Astrocyte of the spinal cord (primary cell): ENCODE data around the gene CNTD1.

Experiments used
- DNase-seq: peaks from one replicate; pipeline ENCODE4 v3.0.0; 2011; ENCODE audit warnings: low read depth, low spot score
- H3K4me3 ChIP-seq: 2 replicates; pipeline ENCODE4 v1.5.1; 2011; ENCODE audit warnings: low read depth, mild to moderate bottlenecking, low read length, moderate library complexity
- in situ Hi-C: cut with HindIII; loops from 2 replicates; pipeline ENCODE4 v1.10.0; 2017; ENCODE audit warnings: low sequenced_read_pairs
- TF ChIP-seq, protein P1 (sequence below): IDR thresholded peaks from 2 replicates; pipeline ENCODE4 v1.5.1; 2012; ENCODE audit warnings: low read depth, mild to moderate bottlenecking, low read length, inconsistent platforms

The CNTD1 gene

GRCh38 chr17:42833767-42834422 lies 35.2 kb downstream of the CNTD1 start:
- TF ChIP-seq, protein P1, sequence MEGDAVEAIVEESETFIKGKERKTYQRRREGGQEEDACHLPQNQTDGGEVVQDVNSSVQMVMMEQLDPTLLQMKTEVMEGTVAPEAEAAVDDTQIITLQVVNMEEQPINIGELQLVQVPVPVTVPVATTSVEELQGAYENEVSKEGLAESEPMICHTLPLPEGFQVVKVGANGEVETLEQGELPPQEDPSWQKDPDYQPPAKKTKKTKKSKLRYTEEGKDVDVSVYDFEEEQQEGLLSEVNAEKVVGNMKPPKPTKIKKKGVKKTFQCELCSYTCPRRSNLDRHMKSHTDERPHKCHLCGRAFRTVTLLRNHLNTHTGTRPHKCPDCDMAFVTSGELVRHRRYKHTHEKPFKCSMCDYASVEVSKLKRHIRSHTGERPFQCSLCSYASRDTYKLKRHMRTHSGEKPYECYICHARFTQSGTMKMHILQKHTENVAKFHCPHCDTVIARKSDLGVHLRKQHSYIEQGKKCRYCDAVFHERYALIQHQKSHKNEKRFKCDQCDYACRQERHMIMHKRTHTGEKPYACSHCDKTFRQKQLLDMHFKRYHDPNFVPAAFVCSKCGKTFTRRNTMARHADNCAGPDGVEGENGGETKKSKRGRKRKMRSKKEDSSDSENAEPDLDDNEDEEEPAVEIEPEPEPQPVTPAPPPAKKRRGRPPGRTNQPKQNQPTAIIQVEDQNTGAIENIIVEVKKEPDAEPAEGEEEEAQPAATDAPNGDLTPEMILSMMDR, result no peak
- no peak for DNase-seq
- H3K4me3 ChIP-seq, result peak overlapping the region; percentile 100
- in situ Hi-C loops, result no loop called here

GRCh38 chr17:42835732-42836131 lies 37.1 kb downstream of the CNTD1 start:
- H3K4me3 ChIP-seq, result no peak overlapping the region
- in situ Hi-C loops, result no loop called here
- DNase-seq, result no peak
- TF ChIP-seq, protein P1, result no peak

- no peak for DNase-seq
- TF ChIP-seq, protein P1, result no peak
- no peak overlapping the region for H3K4me3 ChIP-seq
- in situ Hi-C loops, result no loop called here
Measured at GRCh38 chr17:42841975-42842685, 43.5 kb downstream of the CNTD1 start.

DNA sequence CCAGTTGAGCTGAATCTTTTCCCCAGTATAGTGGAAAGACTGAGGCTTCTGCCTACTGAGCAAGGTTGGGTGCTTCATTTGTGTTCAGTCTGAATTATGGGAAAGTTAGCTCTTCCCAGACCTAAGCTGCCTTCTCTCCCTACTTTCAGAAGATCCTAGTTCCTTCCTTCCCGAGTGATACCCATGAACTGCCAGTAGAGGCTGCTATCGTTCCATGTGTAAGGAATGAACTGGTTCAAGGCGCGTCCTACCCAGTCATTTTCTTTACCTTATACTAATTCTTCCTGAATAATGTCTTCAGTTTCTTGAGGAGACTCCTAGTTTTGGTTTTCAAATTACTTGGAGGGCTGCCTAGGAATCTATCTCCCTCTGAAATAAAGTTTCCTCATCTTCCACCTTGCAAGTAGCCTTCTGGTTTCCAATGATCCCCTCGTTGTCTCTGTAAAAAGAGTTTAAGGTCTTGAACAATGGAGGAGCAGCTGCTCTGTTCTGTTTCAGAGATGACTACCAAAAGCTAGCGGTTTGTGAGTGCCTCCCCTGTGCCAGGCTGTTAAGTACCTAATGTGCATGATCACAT lies 44.8 kb downstream of the CNTD1 start:
- in situ Hi-C loops, result no loop called here
- TF ChIP-seq, protein P1, result peak; percentile 99

DNA sequence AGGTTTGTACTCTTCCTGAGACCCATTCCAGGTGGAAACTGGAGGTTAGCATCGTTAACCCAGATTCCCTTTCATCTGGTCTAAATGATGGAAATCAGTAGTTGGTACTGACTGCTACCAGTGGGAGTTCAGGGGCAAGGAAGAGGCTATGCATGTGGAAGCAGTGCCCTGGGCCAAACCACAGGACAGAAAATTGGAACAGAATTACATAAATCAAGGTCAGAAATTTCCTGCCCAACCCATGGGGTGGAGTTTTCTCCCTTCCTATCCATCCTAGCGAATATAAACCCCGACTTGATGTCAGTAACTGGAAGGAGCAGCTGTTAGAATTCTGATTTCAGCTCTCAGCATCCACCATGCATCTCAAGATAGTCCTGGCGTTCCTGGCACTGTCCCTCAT lies 45.6 kb downstream of the CNTD1 start, which contains the start of gene AOC2:
AOC2 (plus strand) TSS at position 310 of the 400 bp plus-strand sequence; CDS start at position 357, 47 bp downstream.
- in situ Hi-C loops, result no loop called here
- H3K4me3 ChIP-seq, result no peak within 1 kb of the TSS
- DNase-seq, result no peak
- TF ChIP-seq, protein P1, result no peak

More for the DNA sequence above, 44.8 kb downstream of the CNTD1 start:
- peak; percentile 69 for DNase-seq
- H3K4me3 ChIP-seq, result no peak overlapping the region

DNA sequence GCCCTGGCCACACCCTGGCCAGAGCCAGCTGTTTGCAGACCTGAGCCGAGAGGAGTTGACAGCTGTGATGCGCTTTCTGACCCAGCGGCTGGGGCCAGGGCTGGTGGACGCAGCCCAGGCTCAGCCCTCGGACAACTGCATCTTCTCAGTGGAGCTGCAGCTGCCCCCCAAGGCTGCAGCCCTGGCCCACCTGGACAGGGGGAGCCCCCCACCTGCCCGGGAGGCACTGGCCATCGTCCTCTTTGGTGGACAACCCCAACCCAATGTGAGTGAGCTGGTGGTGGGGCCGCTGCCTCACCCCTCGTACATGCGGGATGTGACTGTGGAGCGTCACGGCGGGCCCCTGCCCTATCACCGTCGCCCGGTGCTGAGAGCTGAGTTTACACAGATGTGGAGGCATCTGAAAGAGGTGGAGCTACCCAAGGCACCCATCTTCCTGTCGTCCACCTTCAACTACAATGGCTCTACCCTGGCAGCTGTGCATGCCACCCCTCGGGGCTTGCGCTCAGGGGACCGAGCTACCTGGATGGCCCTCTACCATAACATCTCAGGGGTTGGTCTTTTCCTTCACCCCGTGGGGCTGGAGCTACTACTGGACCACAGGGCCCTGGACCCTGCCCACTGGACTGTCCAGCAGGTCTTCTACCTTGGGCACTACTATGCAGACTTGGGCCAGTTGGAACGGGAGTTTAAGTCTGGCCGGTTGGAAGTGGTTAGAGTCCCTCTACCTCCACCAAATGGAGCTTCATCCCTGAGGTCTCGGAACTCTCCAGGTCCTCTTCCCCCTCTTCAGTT lies 46.3 kb downstream of the CNTD1 start:
- in situ Hi-C loops, result no loop called here
- no peak overlapping the region for H3K4me3 ChIP-seq
- DNase-seq, result no peak
- TF ChIP-seq, protein P1, result no peak
